Uterus (tissue), 4 donors: Measurements from ENCODE around the gene RNF26. TPM values are rescaled to one million over a fixed set of nuclear protein-coding genes. Genes with fewer than 3 reads are reported as not detected.

ENCODE experiments used
- DNase-seq, 2 donors: peaks; one replicate each; pipeline ENCODE4 v3.0.0-alpha.2; 2019 to 2020
- H3K27ac ChIP-seq, 2 donors: fragments of 200-600 bp; sonication (generic); 1 replicate in 1 of 2; 2 replicates in 1 of 2; pipeline ENCODE4 v1.5.1; 2016 to 2018
- H3K27me3 ChIP-seq, 2 donors: fragments of 200-600 bp; sonication (generic); one replicate each; pipeline ENCODE4 v1.5.1; 2018 to 2019; ENCODE audit warnings: control low read depth in 1 of 2
- H3K36me3 ChIP-seq, 2 donors: fragments of 200-600 bp; sonication (generic); one replicate each; pipeline ENCODE4 v1.5.1; 2019; ENCODE audit warnings: control low read depth in 1 of 2
- H3K4me1 ChIP-seq, 2 donors: fragments of 200-600 bp; sonication (generic); one replicate each; pipeline ENCODE4 v1.5.1; 2018 to 2019; ENCODE audit warnings: control low read depth in 1 of 2
- H3K4me3 ChIP-seq, 2 donors: fragments of 200-600 bp; sonication (generic); 1 replicate in 1 of 2; 2 replicates in 1 of 2; pipeline ENCODE4 v1.5.1; 2018 to 2019; ENCODE audit warnings: mild to moderate bottlenecking in 1 of 2
- H3K9me3 ChIP-seq, 2 donors: fragments of 200-600 bp; sonication (generic); one replicate each; pipeline ENCODE4 v1.5.1; 2019; ENCODE audit warnings: control low read depth in 1 of 2
- CTCF ChIP-seq, 4 experiments: fragments of 200-600 bp in 2 of 4; fragments of 450-650 bp in 2 of 4; sonication (generic) in 2 of 4; IDR thresholded peaks; one replicate each; pipeline ENCODE4 v1.5.1; 2016 to 2019; ENCODE audit warnings: antibody characterized with exemption in 4 of 4, mild to moderate bottlenecking in 2 of 4, moderate library complexity in 1 of 4
- POLR2A ChIP-seq, 2 donors: fragments of 450-650 bp; IDR thresholded peaks; one replicate each; pipeline ENCODE4 v1.6.1; 2016; ENCODE audit warnings: antibody characterized with exemption in 2 of 2, mild to moderate bottlenecking in 1 of 2, moderate library complexity in 1 of 2
- intact Hi-C: fragments of 100-400 bp; cut with DNase I; formaldehyde crosslinking; loops from one replicate; pipeline ENCODE4 v1.15.1; 2023; ENCODE audit warnings: low total_unique reads
- total RNA-seq, 4 donors: library from RNA; depleted of rRNA in 3 of 4; stranded (reverse); fragments of >200 nt in 3 of 4; gene quantifications; one replicate each; pipeline versions ENCODE4 v1.1.0 to v1.2.4, GENCODE V29; 2014 to 2023
- donor health status: DM: yes; HTN: yes; CAD: no.

RNF26 gene
- total RNA-seq, 4 donors from 2014 or later = 3.3 to 23.1 (median 6.8) TPM

GRCh38 chr11:119316016-119316728 lies 18.2 kb upstream of the RNF26 start:
- Histone ChIP-seq H3K27ac (peak overlapping the region; percentile 93 to 94), H3K27me3 (no peaks in the 10 kb centered on the region), H3K9me3 (no peaks in the 10 kb centered on the region), H3K36me3 (no peaks in the 10 kb centered on the region), H3K4me1 (no peaks in the 10 kb centered on the region), H3K4me3 (peak overlapping the region; percentile 58 to 67)
- intact Hi-C loops = no loop called here
- peak; percentile 57 to 61 for DNase-seq
- TF ChIP-seq POLR2A (IDR thresholded peaks at IDR 0.05) (peak in 1 of 2 donors; percentile 4), CTCF (IDR thresholded peaks at IDR 0.05) (no peak)

- H3K27me3 ChIP-seq = no peaks in the 10 kb centered on the region
These were observed 17.4 kb upstream of the RNF26 start, which contains the start of gene MCAM for GRCh38 chr11:119316729-119317591. MCAM (minus strand) TSS chr11:119317130; CDS start chr11:119317101, 29 bp downstream.

GRCh38 chr11:119317592-119318239 lies 16.6 kb upstream of the RNF26 start:
- DNase-seq = no peak
- Histone ChIP-seq H3K4me1 (peaks cover 0 to 6% of the 10 kb centered on the region in 2 donors), H3K4me3 (peak overlapping the region in 1 of 2 donors; percentile 20), H3K9me3 (no peaks in the 10 kb centered on the region), H3K36me3 (no peaks in the 10 kb centered on the region), H3K27me3 (no peaks in the 10 kb centered on the region), H3K27ac (peak overlapping the region; percentile 93 to 94)
- TF ChIP-seq POLR2A (IDR thresholded peaks at IDR 0.05) = peak; percentile 11 to 36
- no peak for TF ChIP-seq CTCF (IDR thresholded peaks at IDR 0.05)
- intact Hi-C loops = no loop called here

More at GRCh38 chr11:119316729-119317591, 17.4 kb upstream of the RNF26 start, which contains the start of gene MCAM:
- Histone ChIP-seq H3K4me3 (peak within 1 kb of the TSS; percentile 58 to 67), H3K9me3 (no peaks in the 10 kb centered on the region), H3K36me3 (no peaks in the 10 kb centered on the region), H3K4me1 (peaks cover 0 to 6% of the 10 kb centered on the region in 2 donors), H3K27ac (peak within 1 kb of the TSS; percentile 93 to 94)
- intact Hi-C loops = no loop called here
- TF ChIP-seq POLR2A (IDR thresholded peaks at IDR 0.05) = peak; percentile 38 to 71
- TF ChIP-seq CTCF (IDR thresholded peaks at IDR 0.05) = peak in 1 of 4 experiments; percentile 14
- DNase-seq = peak; percentile 57 to 64

GRCh38 chr11:119318240-119319135 lies 15.8 kb upstream of the RNF26 start:
- Histone ChIP-seq H3K27ac (peak overlapping the region; percentile 93 to 94), H3K9me3 (no peaks in the 10 kb centered on the region), H3K4me1 (peaks cover 0 to 6% of the 10 kb centered on the region in 2 donors), H3K36me3 (no peaks in the 10 kb centered on the region), H3K4me3 (no peak overlapping the region), H3K27me3 (no peaks in the 10 kb centered on the region)
- intact Hi-C loops = no loop called here
- TF ChIP-seq POLR2A (IDR thresholded peaks at IDR 0.05) (peak in 1 of 2 donors; percentile 16), CTCF (IDR thresholded peaks at IDR 0.05) (peak in 1 of 4 experiments; percentile 1)
- peak in 1 of 2 donors; percentile 63 for DNase-seq
